H9 (cell line): ENCODE results near the gene WDSUB1. TPM values are rescaled to one million over a fixed set of nuclear protein-coding genes. Genes with fewer than 3 reads are reported as not detected.

Source experiments
- DNase-seq: peaks from one replicate; pipeline ENCODE4 v3.0.0-alpha.2; 2017
- H2AFZ ChIP-seq: one replicate; pipeline ENCODE4 v1.6.1; 2013; ENCODE audit warnings: mild to moderate bottlenecking, low read length, control low read depth, moderate library complexity
- H2AK5ac ChIP-seq: 2 replicates; pipeline ENCODE4 v1.6.1; 2013; ENCODE audit warnings: low read length, control low read depth, mixed read lengths; ENCODE audit not compliant: insufficient read length
- H2BK120ac ChIP-seq: one replicate; pipeline ENCODE4 v1.6.1; 2013; ENCODE audit warnings: low read depth, mild to moderate bottlenecking, low read length, control low read depth, inconsistent platforms; ENCODE audit not compliant: poor library complexity, severe bottlenecking
- H2BK12ac ChIP-seq: 2 replicates; pipeline ENCODE4 v1.6.1; 2013; ENCODE audit warnings: low read length, control low read depth, mixed read lengths, low read depth; ENCODE audit not compliant: insufficient read length
- H2BK15ac ChIP-seq: 2 replicates; pipeline ENCODE4 v1.6.1; 2013; ENCODE audit warnings: low read depth, low read length, control low read depth
- H2BK20ac ChIP-seq: one replicate; pipeline ENCODE4 v1.6.1; 2013; ENCODE audit warnings: low read depth, mild to moderate bottlenecking, low read length, control low read depth, inconsistent platforms; ENCODE audit not compliant: poor library complexity, severe bottlenecking
- H2BK5ac ChIP-seq: 2 replicates; pipeline ENCODE4 v1.6.1; 2013; ENCODE audit warnings: low read length, control low read depth, mixed read lengths; ENCODE audit not compliant: insufficient read length
- H3K14ac ChIP-seq: 2 replicates; pipeline ENCODE4 v1.6.1; 2013; ENCODE audit warnings: low read length, control low read depth; ENCODE audit not compliant: insufficient read depth
- H3K18ac ChIP-seq: 2 replicates; pipeline ENCODE4 v1.6.1; 2013; ENCODE audit warnings: low read depth, mild to moderate bottlenecking, mixed read lengths, low read length, control low read depth; ENCODE audit not compliant: insufficient read length
- H3K23ac ChIP-seq: 2 replicates; pipeline ENCODE4 v1.6.1; 2013; ENCODE audit warnings: low read length, control low read depth, mixed read lengths, low read depth; ENCODE audit not compliant: insufficient read length
- H3K23me2 ChIP-seq: 2 replicates; pipeline ENCODE4 v1.6.1; 2013; ENCODE audit warnings: low read depth, mild to moderate bottlenecking, mixed read lengths, low read length, control low read depth; ENCODE audit not compliant: insufficient read length, poor library complexity, severe bottlenecking
- H3K27ac ChIP-seq: 2 replicates; pipeline ENCODE4 v1.5.1; 2013; ENCODE audit warnings: low read length, control low read depth, mixed read lengths, low read depth; ENCODE audit not compliant: insufficient read length
- H3K27me3 ChIP-seq: 2 replicates; pipeline ENCODE4 v1.6.1; 2013; ENCODE audit warnings: low read length, control low read depth, inconsistent platforms; ENCODE audit not compliant: insufficient read depth
- H3K4ac ChIP-seq: 2 replicates; pipeline ENCODE4 v1.6.1; 2013; ENCODE audit warnings: low read depth, mild to moderate bottlenecking, control low read depth, inconsistent platforms, low read length, moderate library complexity
- H3K4me1 ChIP-seq: 2 replicates; pipeline ENCODE4 v1.6.1; 2013; ENCODE audit warnings: low read length, control low read depth, inconsistent platforms; ENCODE audit not compliant: insufficient read depth
- H3K4me2 ChIP-seq: 2 replicates; pipeline ENCODE4 v1.6.1; 2013; ENCODE audit warnings: low read length, control low read depth, mixed read lengths; ENCODE audit not compliant: insufficient read length, insufficient read depth
- H3K56ac ChIP-seq: 2 replicates; pipeline ENCODE4 v1.6.1; 2013; ENCODE audit warnings: low read depth, mild to moderate bottlenecking, mixed read lengths, low read length, control low read depth; ENCODE audit not compliant: insufficient read length
- H3K79me1 ChIP-seq: 2 replicates; pipeline ENCODE4 v1.6.1; 2013; ENCODE audit warnings: low read depth, mild to moderate bottlenecking, moderate library complexity, low read length, control low read depth, inconsistent platforms; ENCODE audit not compliant: insufficient read depth, poor library complexity, severe bottlenecking
- H3K79me2 ChIP-seq: 2 replicates; pipeline ENCODE4 v1.6.1; 2013; ENCODE audit warnings: low read length, control low read depth, inconsistent platforms; ENCODE audit not compliant: insufficient read depth
- H3K9ac ChIP-seq: 2 replicates; pipeline ENCODE4 v1.6.1; 2013; ENCODE audit warnings: low read length, control low read depth, mixed read lengths; ENCODE audit not compliant: insufficient read length; ENCODE audit errors: extremely low read depth
- H3K9me3 ChIP-seq: one replicate; pipeline ENCODE4 v1.6.1; 2013; ENCODE audit warnings: low read depth, low read length, inconsistent platforms; ENCODE audit not compliant: control insufficient read depth
- H3T11ph ChIP-seq: one replicate; pipeline ENCODE4 v1.6.1; 2013; ENCODE audit warnings: mild to moderate bottlenecking, low read length, control low read depth, inconsistent platforms
- H4K20me1 ChIP-seq: one replicate; pipeline ENCODE4 v1.6.1; 2013; ENCODE audit not compliant: control insufficient read depth, insufficient read length, insufficient read depth
- H4K5ac ChIP-seq: 2 replicates; pipeline ENCODE4 v1.6.1; 2013; ENCODE audit warnings: low read depth, mild to moderate bottlenecking, mixed read lengths, low read length, control low read depth; ENCODE audit not compliant: insufficient read length
- H4K8ac ChIP-seq: replicated peaks from 2 replicates; pipeline ENCODE4 v1.6.1; 2013; ENCODE audit warnings: low read length, control low read depth, mixed read lengths, low read depth; ENCODE audit not compliant: insufficient read length
- H4K91ac ChIP-seq: 2 replicates; pipeline ENCODE4 v1.6.1; 2013; ENCODE audit warnings: low read depth, mild to moderate bottlenecking, moderate library complexity, mixed read lengths, low read length, control low read depth; ENCODE audit not compliant: insufficient read length
- H3K27ac Mint-ChIP-seq, 3 experiments: 2 replicates in 2 of 3; 3 replicates in 1 of 3; pipeline ENCODE4 v1.8.0; 2020 to 2021; ENCODE audit warnings: mixed read lengths in 3 of 3, mild to moderate bottlenecking in 1 of 3, moderate library complexity in 1 of 3
- H3K27me3 Mint-ChIP-seq: 2 replicates; pipeline ENCODE4 v1.8.0; 2021; ENCODE audit warnings: low read depth, mild to moderate bottlenecking, moderate library complexity, mixed read lengths
- H3K36me3 Mint-ChIP-seq, 3 experiments: 2 replicates in 2 of 3; 3 replicates in 1 of 3; pipeline ENCODE4 v1.8.0; 2020 to 2021; ENCODE audit warnings: low read depth in 3 of 3, mixed read lengths in 3 of 3; ENCODE audit not compliant: insufficient read depth in 1 of 3
- H3K4me1 Mint-ChIP-seq, 2 experiments: 2 replicates each; pipeline ENCODE4 v1.8.0; 2020; ENCODE audit warnings: mixed read lengths in 2 of 2
- H3K4me3 Mint-ChIP-seq, 2 experiments: 2 replicates in 1 of 2; 3 replicates in 1 of 2; pipeline ENCODE4 v1.8.0; 2020 to 2021; ENCODE audit warnings: mild to moderate bottlenecking in 2 of 2, mixed read lengths in 2 of 2, moderate library complexity in 1 of 2
- H3K9me3 Mint-ChIP-seq, 2 experiments: 2 replicates in 1 of 2; 3 replicates in 1 of 2; pipeline ENCODE4 v1.8.0; 2020; ENCODE audit warnings: mild to moderate bottlenecking in 2 of 2, mixed read lengths in 2 of 2, moderate library complexity in 1 of 2
- CTCF ChIP-seq: fragments of 200-600 bp; sonication (generic); conservative IDR thresholded peaks from 3 replicates; pipeline ENCODE4 v1.8.0; 2021; ENCODE audit warnings: antibody characterized with exemption, mild to moderate bottlenecking
- total RNA-seq: library from RNA; stranded (reverse); gene quantifications from 2 replicates; pipeline ENCODE4 v1.2.1, GENCODE V29; 2021

Gene WDSUB1
- total RNA-seq, 1 experiment from 2014 or later, result 5.5 TPM

DNA sequence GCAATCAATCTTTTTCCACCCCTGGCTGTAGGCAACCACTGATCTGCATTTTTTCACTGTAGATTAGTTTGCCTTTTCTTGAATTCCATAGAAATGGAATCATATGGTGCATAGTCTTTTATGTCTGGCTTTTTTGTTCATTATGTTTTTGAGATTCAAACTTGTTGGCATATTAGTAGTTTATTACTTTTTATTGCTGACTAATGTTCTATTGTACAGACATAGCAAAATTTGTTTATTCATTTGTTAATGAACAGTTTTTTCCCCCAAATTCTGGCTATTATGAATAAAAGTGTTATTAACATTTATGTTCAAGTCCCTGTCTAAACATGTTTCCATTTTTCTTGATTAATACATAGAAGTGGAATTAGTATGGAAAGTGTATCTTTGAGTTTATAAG lies 21.4 kb upstream of the WDSUB1 start:
- Mint-ChIP-seq H3K9me3 (no peaks in the 10 kb centered on the region), H3K36me3 (no peaks in the 10 kb centered on the region), H3K4me3 (no peak overlapping the region), H3K27ac (no peak overlapping the region), H3K4me1 (no peaks in the 10 kb centered on the region), H3K27me3 (peaks cover 2% of the 10 kb centered on the region)
- H3K27ac ChIP-seq, result no peak overlapping the region
- no peak overlapping the region for H2BK5ac ChIP-seq
- H2AK5ac ChIP-seq, result no peak overlapping the region
- no peaks in the 10 kb centered on the region for H3K79me1 ChIP-seq
- H2BK12ac ChIP-seq, result no peak overlapping the region
- H3K56ac ChIP-seq, result no peak overlapping the region
- H3K14ac ChIP-seq, result no peak overlapping the region
- H4K20me1 ChIP-seq, result no peaks in the 10 kb centered on the region
- no peak overlapping the region for H2BK20ac ChIP-seq
- no peaks in the 10 kb centered on the region for H3K27me3 ChIP-seq
- no peak overlapping the region for H3K9ac ChIP-seq
- no peak overlapping the region for H3K4me2 ChIP-seq
- TF ChIP-seq CTCF, result no peak
- no peak overlapping the region for H4K91ac ChIP-seq
- H3K4ac ChIP-seq, result no peak overlapping the region
- no peaks in the 10 kb centered on the region for H3K9me3 ChIP-seq
- H3K23ac ChIP-seq, result no peak overlapping the region
- no peak for DNase-seq
- no peak overlapping the region for H4K8ac ChIP-seq
- no peaks in the 10 kb centered on the region for H3K4me1 ChIP-seq
- no peak overlapping the region for H3T11ph ChIP-seq
- no peak overlapping the region for H3K18ac ChIP-seq
- H2BK15ac ChIP-seq, result no peak overlapping the region
- H2BK120ac ChIP-seq, result no peak overlapping the region
- H3K23me2 ChIP-seq, result no peaks in the 10 kb centered on the region
- H4K5ac ChIP-seq, result no peak overlapping the region
- H2AFZ ChIP-seq, result no peak overlapping the region
- no peaks in the 10 kb centered on the region for H3K79me2 ChIP-seq
